Measurements from ENCODE around the gene EMC1. TPM values are rescaled to one million over a fixed set of nuclear protein-coding genes. Genes with fewer than 3 reads are reported as not detected.
"Not testable (repeated sequence)": the region's sequence is repeated elsewhere in the genome, so short reads cannot be mapped to it uniquely, and the experiment has no call there.

The EMC1 gene
- total RNA-seq, 1 donor from 2014 or later = 23.7 TPM

DNA sequence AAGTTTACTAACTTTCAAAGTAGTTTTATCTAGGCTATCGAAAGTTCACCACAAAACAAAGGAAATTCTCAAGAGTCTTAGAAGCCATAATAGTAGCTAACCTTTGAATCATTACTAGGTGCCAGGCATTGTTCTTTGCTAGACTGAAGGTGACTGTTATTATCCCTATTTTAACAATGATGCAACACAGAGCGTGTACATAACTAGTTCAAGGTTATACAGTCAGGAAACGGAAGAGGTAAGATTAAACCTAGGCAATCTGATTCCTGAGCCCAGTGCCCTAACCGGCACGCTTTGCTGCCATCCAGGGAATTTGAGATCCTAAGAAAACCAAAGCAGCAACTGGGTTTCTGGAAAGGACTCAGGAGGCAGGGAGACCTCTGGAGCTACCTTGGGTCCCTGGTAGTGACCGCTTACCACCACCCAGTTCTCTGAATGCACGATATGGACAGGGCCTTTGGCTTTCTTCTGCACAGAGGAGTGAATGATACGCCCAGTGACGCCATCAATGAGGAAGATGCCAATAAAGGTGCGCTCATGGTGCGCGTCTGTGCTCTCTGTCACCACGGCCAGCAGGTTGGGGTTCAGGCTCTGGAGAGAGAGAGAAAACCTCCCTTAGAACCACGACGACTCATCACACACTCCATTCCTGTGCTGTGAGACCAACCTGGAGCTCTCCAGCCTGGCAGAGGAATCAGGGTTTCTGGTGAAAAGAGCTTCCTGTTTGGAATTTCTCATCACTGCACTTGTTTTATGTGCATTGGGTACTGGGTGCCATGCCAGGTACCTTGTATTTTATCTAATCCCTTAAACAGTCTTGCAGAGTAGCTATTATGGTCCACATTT lies 28.1 kb downstream of the EMC1 start:
- ATAC-seq (ENCODE audit: poor library complexity) = no peak
- no peak for DNase-seq
- intact Hi-C loops (cut with DNase I) = no loop called here

GRCh38 chr1:19222573-19222972 lies 28.8 kb downstream of the EMC1 start:
- DNase-seq (no peak), ATAC-seq (ENCODE audit: poor library complexity) (no peak)
- intact Hi-C loops (cut with DNase I) = no loop called here

DNA sequence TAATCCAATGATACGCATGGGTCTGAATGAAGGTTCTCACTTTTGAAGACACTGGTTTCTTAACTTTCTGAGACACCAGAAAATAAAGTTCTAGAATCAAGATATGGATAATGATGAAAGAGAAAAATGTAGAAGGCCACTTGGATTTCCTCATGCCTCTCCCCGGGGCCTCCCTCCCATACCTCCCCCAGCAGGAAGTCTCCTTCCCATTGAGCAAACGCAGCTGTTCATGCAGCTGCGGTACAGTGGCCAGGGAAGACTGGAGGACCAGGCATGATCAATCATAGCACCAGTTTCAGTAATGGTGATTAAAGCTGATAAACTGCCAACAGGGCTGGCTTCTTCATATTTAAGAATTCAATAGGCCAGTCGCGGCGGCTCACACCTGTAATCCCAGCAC lies 30.3 kb downstream of the EMC1 start:
- intact Hi-C loops (cut with DNase I) = no loop called here
- ATAC-seq (ENCODE audit: poor library complexity) (peak; percentile 73), DNase-seq (no peak)

- DNase-seq = no peak
- intact Hi-C loops (cut with DNase I) = no loop called here
- no peak for ATAC-seq (ENCODE audit: poor library complexity)
Measured at GRCh38 chr1:19220080-19220846, 31.1 kb downstream of the EMC1 start.

- ATAC-seq (ENCODE audit: poor library complexity) (no peak), DNase-seq (no peak)
- intact Hi-C loops (cut with DNase I) = no loop called here
Measured at GRCh38 chr1:19219451-19219850, 31.9 kb downstream of the EMC1 start.

- DNase-seq; ATAC-seq (ENCODE audit: poor library complexity); intact Hi-C loops (cut with DNase I): not testable (repeated sequence)
Measured at GRCh38 chr1:19216585-19216984, 34.7 kb downstream of the EMC1 start.

- intact Hi-C loops (cut with DNase I) = no loop called here
- no peak for DNase-seq
- ATAC-seq (ENCODE audit: poor library complexity) = no peak
Measured at GRCh38 chr1:19213580-19213979, 37.7 kb downstream of the EMC1 start.

DNA sequence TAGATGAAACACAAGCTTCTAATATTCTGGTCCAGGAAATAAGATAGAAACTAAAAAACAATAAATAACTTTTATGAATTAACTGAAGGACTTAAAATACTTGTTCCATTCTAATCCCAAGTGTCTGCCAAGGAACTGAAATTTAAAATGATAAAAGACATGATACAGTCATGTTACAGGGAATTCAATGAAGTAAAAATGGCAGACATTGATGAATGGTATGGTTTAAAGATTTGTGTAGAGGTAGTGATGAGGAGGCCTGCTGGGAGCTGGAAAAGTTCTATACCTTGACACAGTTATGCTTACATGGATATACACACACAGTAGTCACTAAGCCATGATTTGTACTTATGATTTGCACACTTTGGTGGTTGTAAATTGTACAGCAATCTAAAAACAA lies 39.2 kb downstream of the EMC1 start:
- no peak for ATAC-seq (ENCODE audit: poor library complexity)
- intact Hi-C loops (cut with DNase I) = no loop called here
- no peak for DNase-seq

DNA sequence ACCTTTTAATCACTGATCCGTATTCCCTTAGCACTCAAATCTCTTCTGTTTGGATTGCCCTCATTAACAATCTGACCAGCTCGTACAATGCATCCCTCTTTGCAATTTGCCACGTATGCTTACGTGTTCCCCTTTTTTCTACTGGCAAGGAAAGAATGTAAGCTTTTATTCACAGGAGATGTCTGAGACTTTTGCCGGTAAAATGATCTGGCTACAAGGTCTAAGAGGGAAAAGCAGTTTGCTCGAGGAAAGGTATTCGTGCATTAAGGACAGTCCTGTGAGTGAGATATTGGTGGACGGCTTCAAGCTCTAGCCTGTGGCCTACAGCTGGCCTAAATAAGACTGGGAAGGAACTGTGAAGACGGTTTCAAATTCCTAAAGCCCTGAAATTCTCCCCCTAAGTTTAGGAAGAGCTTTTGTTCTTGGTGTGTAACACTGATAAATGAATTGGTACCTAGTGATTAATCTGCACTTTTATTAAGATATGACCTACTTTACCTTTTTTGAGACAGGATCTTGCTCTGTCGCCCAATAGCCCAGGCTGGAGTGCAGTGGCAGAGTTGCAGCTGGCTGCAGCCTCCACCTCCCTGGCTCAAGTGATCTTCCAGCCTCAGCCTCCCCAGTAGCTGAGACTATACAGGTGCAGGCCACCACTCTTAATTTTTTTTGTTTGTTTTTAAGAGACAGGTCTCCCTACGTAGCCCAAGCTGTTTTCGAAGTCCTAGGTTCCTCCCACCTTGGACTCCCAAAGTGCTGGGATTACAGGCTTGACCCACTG lies 40.4 kb downstream of the EMC1 start:
- intact Hi-C loops (cut with DNase I) = no loop called here
- no peak for DNase-seq
- ATAC-seq (ENCODE audit: poor library complexity) = no peak

DNA sequence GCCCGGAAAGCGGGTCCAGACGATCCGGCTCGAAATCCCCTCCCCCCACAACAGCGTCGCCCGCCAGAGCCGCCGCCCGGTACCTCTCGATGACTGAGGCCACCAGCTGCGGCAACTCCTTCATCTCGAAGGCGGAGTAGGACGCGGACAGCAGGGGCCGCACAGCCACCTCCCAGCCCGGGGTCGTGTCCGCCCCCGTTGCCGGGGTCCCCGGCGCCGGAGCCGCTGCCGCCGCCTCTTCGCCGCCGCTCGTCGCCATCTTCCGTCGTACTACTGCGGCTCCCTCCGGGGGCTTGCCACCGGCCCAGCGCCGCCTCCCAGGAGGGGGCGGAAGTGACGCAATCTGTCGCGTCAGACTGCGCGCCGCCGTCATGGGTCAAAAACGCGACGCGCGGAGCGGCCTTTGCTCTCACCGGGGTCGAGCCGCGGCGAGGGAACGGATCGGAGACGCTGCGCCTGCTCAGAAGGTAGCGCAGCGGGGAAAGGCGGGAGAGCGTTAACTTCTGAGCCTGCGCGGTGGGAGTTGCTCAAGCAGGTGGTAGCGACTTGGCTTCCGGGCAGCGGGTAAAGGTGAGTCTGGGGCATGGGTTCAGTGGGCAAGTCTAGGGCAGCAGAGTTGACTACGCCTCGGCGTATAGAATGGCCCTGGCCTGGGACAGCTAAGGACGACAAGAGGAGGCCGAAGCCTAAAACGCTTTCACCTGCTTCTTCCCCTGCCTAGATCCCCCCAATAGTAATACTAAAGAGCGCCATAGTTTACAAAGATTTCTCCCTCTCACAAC lies 41.1 kb downstream of the EMC1 start, which contains the start of gene UBR4:
UBR4 (minus strand) TSS at position 277 of the 782 bp plus-strand sequence; CDS start at position 259, 18 bp downstream.
- peak; percentile 98 for ATAC-seq (ENCODE audit: poor library complexity)
- DNase-seq = peak; percentile 96
- intact Hi-C loops (cut with DNase I) = no loop called here

GRCh38 chr1:19209439-19209989 lies 41.8 kb downstream of the EMC1 start:
- no peak for DNase-seq
- intact Hi-C loops (cut with DNase I) = no loop called here
- ATAC-seq (ENCODE audit: poor library complexity) = peak; percentile 42

DNA sequence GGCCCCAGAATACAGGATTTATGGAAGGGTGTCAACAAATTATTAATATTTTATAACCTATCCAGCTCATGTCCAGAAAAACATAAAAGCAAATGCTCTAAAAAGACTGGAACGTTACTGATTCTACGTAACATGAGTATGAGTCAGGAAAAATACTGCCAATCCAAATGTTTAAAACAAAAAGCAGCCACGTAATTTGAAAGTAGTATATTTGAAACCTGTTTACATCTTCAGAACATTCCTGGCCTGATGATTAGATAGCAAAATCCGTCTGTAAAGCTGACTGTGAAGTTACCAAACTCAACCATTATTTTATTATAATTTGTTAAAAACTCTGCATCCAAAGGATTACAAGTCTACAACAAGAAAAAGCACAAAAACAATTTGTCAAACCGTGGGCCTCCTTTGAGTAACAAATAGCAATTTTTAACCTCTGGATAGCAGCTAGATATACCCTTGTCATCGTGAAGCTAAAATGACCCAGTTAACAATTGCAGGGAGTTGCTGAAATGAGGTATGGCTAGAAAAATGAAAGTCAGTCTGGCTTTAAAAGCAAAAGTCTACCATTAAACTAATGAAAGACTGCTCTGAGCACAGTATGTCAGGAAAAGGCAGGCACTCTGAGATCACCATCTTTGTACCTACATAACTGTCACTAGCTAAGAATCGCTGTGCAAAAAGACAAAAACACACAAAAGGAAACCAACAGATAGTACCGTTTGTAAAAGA lies 42.5 kb downstream of the EMC1 start:
- intact Hi-C loops (cut with DNase I) = no loop called here
- ATAC-seq (ENCODE audit: poor library complexity) = no peak
- DNase-seq = no peak

GRCh38 chr1:19206947-19207346 lies 44.4 kb downstream of the EMC1 start:
- no peak for ATAC-seq (ENCODE audit: poor library complexity)
- intact Hi-C loops (cut with DNase I) = no loop called here
- DNase-seq = no peak

- no peak for DNase-seq
- intact Hi-C loops (cut with DNase I) = no loop called here
- no peak for ATAC-seq (ENCODE audit: poor library complexity)
Measured at GRCh38 chr1:19205845-19206244, 45.5 kb downstream of the EMC1 start.

DNA sequence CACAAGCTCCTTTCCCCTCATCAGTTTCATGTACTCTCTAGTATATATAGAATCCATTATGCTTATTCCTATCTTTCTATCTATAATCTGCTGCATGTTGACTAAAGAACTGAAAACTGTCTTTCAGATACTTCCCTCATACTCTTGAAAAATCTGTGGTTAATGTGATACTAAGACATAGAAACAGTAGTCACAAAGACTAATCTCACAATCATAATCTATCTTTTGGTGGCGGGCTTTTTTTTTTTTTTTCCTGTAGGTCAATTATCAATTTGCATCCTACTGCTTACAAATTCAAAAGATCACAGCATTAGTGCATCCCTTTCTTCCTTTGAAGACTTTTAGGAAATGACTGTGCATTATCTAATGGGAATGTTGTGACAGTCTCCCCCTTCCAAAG lies 45.9 kb downstream of the EMC1 start:
- intact Hi-C loops (cut with DNase I) = no loop called here

GRCh38 chr1:19204446-19205266 lies 46.7 kb downstream of the EMC1 start:
- ATAC-seq (ENCODE audit: poor library complexity) (no peak), DNase-seq (no peak)
- intact Hi-C loops (cut with DNase I) = no loop called here

More for the DNA sequence above, 45.9 kb downstream of the EMC1 start:
- ATAC-seq (ENCODE audit: poor library complexity) (no peak), DNase-seq (no peak)

DNA sequence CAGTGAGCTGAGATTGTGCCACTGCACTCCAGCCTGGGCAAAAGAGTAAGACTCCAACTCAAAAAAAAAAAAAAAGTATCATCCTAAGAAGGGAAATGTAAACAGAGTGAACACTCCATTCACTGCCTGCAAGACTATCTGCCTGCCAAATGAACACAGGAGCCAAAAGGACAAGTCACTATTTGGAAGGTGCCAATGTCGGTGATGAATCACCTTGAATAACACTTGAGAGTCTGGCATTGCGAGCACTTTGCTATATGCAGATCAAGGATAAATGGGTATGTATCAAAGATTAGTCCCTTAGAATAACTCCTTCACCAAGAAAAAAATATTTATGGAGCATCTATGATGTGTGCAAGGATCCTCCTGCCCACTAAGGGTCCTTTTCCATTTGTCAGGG lies 47.9 kb downstream of the EMC1 start:
- intact Hi-C loops (cut with DNase I) = no loop called here
- no peak for DNase-seq
- peak; percentile 84 for ATAC-seq (ENCODE audit: poor library complexity)

All from Right ventricle myocardium superior (tissue), 1 donor.